Measurements from ENCODE around the gene VPS13C. TPM values are rescaled to one million over a fixed set of nuclear protein-coding genes. Genes with fewer than 3 reads are reported as not detected.

Gene VPS13C
- polyA plus RNA-seq (2011; rRNA removed) (26.5 and 29.5 TPM in 2 replicates), polyA plus RNA-seq (2017; fragmentation: RNase III; extraction: RNeasy Plus Mini Kit Qiagen cat#74134 plus additional on column Dnase treatment) (12.2 to 13.2 TPM (median 13.0 TPM) in 3 replicates), polyA minus RNA-seq (2011; rRNA and poly(A)+ RNA removed) (57.2 and 69.6 TPM in 2 replicates)
- polyA plus RNA-seq (2012; cell fraction: cytosol; rRNA removed): 2.4 and 2.6 TPM in 2 replicates
- polyA plus RNA-seq (2012; cell fraction: nucleus; rRNA removed): 4.2 and 8.5 TPM in 2 replicates

DNA sequence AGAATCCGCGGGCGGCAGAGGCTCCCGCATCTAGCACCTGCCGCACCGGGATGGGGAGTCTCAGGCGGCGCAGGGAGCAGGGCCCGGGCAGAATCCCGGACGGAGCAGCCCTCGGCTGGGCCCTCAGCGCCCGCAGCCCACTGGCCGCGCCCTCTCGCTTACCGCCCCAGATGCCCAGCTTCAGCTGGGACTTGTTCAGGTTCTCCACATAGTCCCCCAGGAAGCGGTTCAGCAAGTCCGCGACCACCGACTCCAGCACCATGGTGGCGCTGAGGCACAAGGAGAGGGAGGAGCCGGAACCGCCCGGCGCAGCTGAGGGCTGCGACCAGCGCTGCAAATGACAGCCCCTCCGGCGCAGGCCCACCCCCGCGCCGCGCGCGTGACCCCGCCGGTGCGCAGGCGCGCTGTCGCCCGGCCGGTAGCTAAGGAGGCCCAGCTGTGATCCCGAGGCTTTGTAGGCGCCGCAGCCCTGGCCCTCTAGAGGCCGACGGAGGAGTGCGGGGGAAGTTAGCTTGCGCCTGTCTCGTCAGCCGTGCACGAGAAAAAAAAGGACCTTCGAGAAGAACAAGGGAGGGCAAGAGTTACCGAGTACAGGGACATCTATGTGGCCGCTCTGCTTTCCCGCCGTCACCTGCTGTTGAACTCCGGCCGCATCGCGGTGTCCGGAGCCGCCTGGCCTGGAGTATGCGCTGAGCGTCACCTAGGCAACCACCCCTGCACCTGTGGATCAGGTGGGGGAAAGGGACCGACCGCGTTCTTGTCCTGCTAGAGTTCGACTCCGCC, at the start of gene VPS13C:
Gene VPS13C, minus strand, starts transcription at position 335 of the 783 bp plus-strand sequence. Its CDS starts 73 bp downstream, at position 262.
- FAIRE-seq (no peak), DNase-seq (ENCODE audit: low read depth in 1 of 2, low spot score in 1 of 2) (peak; percentile 94 to 95), ATAC-seq (peak; percentile 90 to 95)
- ChIA-PET POLR2A (interaction anchor here (0.6 to 1.1 kb wide), 6 partner anchors 9 to 325 kb away, joined by 3 to 4 read pairs (median 3); no protein-coding TSS in a partner anchor), CTCF (interaction anchor here (0.5 to 9.7 kb wide), 31 partner anchors 13 to 624 kb away, joined by 3 to 86 read pairs (median 3); partner anchors contain the start of gene C2CD4B)
- H3K4me2 ChIP-seq: peak within 1 kb of the TSS; percentile 91
- no peaks in the 10 kb centered on the region for H3K9me3 ChIP-seq
- peak within 1 kb of the TSS; percentile 82 to 87 for H3K27ac ChIP-seq
- 1% methylated on average over 46 of the region's 73 CpGs for WGBS (ENCODE audit: missing lambda C conversion rate)
- H3K4me3 ChIP-seq: peak within 1 kb of the TSS; percentile 90
- peaks cover 22% of the 10 kb centered on the region for H3K4me1 ChIP-seq
- TF ChIP-seq RFX5 (IDR thresholded peaks at IDR 0.05) (0 out of 2 replicates have a peak, but pooled peaks have one; percentile 62), HEYL (CRISPR knock-in tag; IDR thresholded peaks at IDR 0.05) (no peak), FOXS1 (CRISPR knock-in tag; IDR thresholded peaks at IDR 0.05) (no peak), HOXB13 (CRISPR knock-in tag; IDR thresholded peaks at IDR 0.05; ENCODE audit: low read depth) (no peak), POLR2A (IDR thresholded peaks at IDR 0.05; ENCODE audit: low read length) (peak; percentile 91), MAZ (IDR thresholded peaks at IDR 0.05; ENCODE audit: borderline replicate concordance, low read depth, low read length) (no peak), EHMT2 (IDR thresholded peaks at IDR 0.05; ENCODE audit: low read depth) (no peak), RARB (CRISPR knock-in tag; IDR thresholded peaks at IDR 0.05) (no peak), HOXB5 (CRISPR knock-in tag; IDR thresholded peaks at IDR 0.05) (no peak), CTCF (IDR thresholded peaks at IDR 0.05) (peak; percentile 63), KDM1A (IDR thresholded peaks at IDR 0.05; ENCODE audit: low read depth) (no peak), SMC3 (IDR thresholded peaks at IDR 0.05) (peak; percentile 50; the same call in 2 of the 3 replicates), HOXA7 (CRISPR knock-in tag; IDR thresholded peaks at IDR 0.05) (no peak), NFE2L2 (conservative IDR thresholded peaks at IDR 0.05; ENCODE audit: low read length) (no peak), EHF (CRISPR knock-in tag; IDR thresholded peaks at IDR 0.05) (no peak), CHD2 (IDR thresholded peaks at IDR 0.05; ENCODE audit: low read length, partially characterized antibody) (no peak), HMGXB4 (CRISPR knock-in tag; IDR thresholded peaks at IDR 0.05; ENCODE audit: borderline replicate concordance) (0 out of 2 replicates have a peak, but pooled peaks have one; percentile 23), RCOR1 (IDR thresholded peaks at IDR 0.05; ENCODE audit: low read depth, low read length) (no peak), CHD4 (IDR thresholded peaks at IDR 0.05; ENCODE audit: borderline replicate concordance) (no peak), TP53 (CRISPR knock-in tag; IDR thresholded peaks at IDR 0.05) (no peak), JUNB (IDR thresholded peaks at IDR 0.05) (no peak), MAFK (IDR thresholded peaks at IDR 0.05; ENCODE audit: partially characterized antibody) (no peak), PHF8 (IDR thresholded peaks at IDR 0.05; ENCODE audit: borderline replicate concordance, low read depth) (peak; percentile 80), FOSB (CRISPR knock-in tag; IDR thresholded peaks at IDR 0.05) (no peak), BHLHE40 (IDR thresholded peaks at IDR 0.05; ENCODE audit: low read depth, low read length) (peak; percentile 65), ATOH8 (CRISPR knock-in tag; IDR thresholded peaks at IDR 0.05; ENCODE audit: low read depth) (peak; percentile 60; the same call in 1 of the 2 replicates), ZFP36 (IDR thresholded peaks at IDR 0.05; ENCODE audit: borderline replicate concordance, partially characterized antibody) (no peak), FOSL2 (IDR thresholded peaks at IDR 0.05) (no peak), FOSL2 (CRISPR knock-in tag; IDR thresholded peaks at IDR 0.05) (no peak), GATA3 (IDR thresholded peaks at IDR 0.05; ENCODE audit: borderline replicate concordance) (peak; percentile 23; the same call in 1 of the 2 replicates), KDM5A (IDR thresholded peaks at IDR 0.05) (no peak), CEBPB (IDR thresholded peaks at IDR 0.05) (no peak)
- TF ChIP-seq, protein P1, sequence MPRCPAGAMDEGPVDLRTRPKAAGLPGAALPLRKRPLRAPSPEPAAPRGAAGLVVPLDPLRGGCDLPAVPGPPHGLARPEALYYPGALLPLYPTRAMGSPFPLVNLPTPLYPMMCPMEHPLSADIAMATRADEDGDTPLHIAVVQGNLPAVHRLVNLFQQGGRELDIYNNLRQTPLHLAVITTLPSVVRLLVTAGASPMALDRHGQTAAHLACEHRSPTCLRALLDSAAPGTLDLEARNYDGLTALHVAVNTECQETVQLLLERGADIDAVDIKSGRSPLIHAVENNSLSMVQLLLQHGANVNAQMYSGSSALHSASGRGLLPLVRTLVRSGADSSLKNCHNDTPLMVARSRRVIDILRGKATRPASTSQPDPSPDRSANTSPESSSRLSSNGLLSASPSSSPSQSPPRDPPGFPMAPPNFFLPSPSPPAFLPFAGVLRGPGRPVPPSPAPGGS (IDR thresholded peaks at IDR 0.05): no peak
- TF ChIP-seq, protein P2, sequence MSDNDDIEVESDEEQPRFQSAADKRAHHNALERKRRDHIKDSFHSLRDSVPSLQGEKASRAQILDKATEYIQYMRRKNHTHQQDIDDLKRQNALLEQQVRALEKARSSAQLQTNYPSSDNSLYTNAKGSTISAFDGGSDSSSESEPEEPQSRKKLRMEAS (IDR thresholded peaks at IDR 0.05): peak; percentile 82
- TF ChIP-seq, protein P3, sequence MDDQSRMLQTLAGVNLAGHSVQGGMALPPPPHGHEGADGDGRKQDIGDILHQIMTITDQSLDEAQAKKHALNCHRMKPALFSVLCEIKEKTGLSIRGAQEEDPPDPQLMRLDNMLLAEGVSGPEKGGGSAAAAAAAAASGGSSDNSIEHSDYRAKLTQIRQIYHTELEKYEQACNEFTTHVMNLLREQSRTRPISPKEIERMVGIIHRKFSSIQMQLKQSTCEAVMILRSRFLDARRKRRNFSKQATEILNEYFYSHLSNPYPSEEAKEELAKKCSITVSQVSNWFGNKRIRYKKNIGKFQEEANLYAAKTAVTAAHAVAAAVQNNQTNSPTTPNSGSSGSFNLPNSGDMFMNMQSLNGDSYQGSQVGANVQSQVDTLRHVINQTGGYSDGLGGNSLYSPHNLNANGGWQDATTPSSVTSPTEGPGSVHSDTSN (IDR thresholded peaks at IDR 0.05): 0 out of 2 replicates have a peak, but pooled peaks have one; percentile 70

All from A549 (cell line).